Stomach (tissue), 4 donors: ENCODE results near the gene FOS.

ENCODE experiments used
- EP300 ChIP-seq: sonication (generic); formaldehyde crosslinking; IDR thresholded peaks from one replicate; pipeline ENCODE4 v1.6.1; 2017; ENCODE audit warnings: antibody characterized with exemption
- POLR2A ChIP-seq, 4 donors: fragments of 450-650 bp; IDR thresholded peaks; one replicate each; pipeline ENCODE4 v1.6.1; 2016; ENCODE audit warnings: antibody characterized with exemption in 4 of 4, control low read depth in 2 of 4, mild to moderate bottlenecking in 1 of 4, moderate library complexity in 1 of 4
- POLR2AphosphoS5 ChIP-seq, 3 donors: sonication (generic); formaldehyde crosslinking; IDR thresholded peaks; one replicate each; pipeline ENCODE4 v1.6.1; 2016; ENCODE audit warnings: antibody characterized with exemption in 3 of 3
- TF ChIP-seq, protein P1 (sequence below), 7 experiments: fragments of 450-650 bp in 4 of 7; fragments of 200-600 bp in 3 of 7; sonication (generic) in 3 of 7; IDR thresholded peaks; one replicate each; pipeline ENCODE4 v1.5.1; 2016 to 2019; ENCODE audit warnings: antibody characterized with exemption in 7 of 7, control low read depth in 2 of 7, mild to moderate bottlenecking in 1 of 7

DNA sequence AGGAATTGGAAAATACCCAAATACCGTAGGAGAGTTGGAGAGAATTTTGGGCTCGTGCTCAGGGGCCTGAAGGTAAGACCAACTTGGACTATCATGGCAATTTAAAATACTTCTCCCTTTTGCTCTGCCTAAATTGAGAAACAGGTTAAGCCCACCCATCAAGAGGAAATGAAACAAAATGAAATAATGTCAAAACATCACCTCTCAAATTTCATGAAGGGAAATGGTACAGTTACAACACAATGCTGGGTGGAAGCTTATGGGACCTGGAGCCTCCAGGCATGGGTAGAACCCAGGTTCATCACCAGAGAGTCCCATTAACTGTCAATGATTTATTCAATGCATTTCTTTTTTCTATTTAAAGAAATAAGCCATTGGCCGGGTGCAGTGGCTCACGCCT lies 33.7 kb downstream of the FOS start:
- TF ChIP-seq EP300 (no peak), POLR2A (IDR thresholded peaks at IDR 0.05) (no peak), POLR2AphosphoS5 (IDR thresholded peaks at IDR 0.05) (no peak)
- TF ChIP-seq, protein P1, sequence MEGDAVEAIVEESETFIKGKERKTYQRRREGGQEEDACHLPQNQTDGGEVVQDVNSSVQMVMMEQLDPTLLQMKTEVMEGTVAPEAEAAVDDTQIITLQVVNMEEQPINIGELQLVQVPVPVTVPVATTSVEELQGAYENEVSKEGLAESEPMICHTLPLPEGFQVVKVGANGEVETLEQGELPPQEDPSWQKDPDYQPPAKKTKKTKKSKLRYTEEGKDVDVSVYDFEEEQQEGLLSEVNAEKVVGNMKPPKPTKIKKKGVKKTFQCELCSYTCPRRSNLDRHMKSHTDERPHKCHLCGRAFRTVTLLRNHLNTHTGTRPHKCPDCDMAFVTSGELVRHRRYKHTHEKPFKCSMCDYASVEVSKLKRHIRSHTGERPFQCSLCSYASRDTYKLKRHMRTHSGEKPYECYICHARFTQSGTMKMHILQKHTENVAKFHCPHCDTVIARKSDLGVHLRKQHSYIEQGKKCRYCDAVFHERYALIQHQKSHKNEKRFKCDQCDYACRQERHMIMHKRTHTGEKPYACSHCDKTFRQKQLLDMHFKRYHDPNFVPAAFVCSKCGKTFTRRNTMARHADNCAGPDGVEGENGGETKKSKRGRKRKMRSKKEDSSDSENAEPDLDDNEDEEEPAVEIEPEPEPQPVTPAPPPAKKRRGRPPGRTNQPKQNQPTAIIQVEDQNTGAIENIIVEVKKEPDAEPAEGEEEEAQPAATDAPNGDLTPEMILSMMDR (IDR thresholded peaks at IDR 0.05): no peak
